Fibroblast of gingiva (primary cell): ENCODE data around the gene HMCN2.

Source experiments
- DNase-seq: peaks from one replicate; pipeline ENCODE4 v3.0.0-alpha.2; 2011; ENCODE audit warnings: low read depth

HMCN2 gene

GRCh38 chr9:130345897-130346385 is 80.4 kb downstream of the HMCN2 start:
- no peak for DNase-seq

GRCh38 chr9:130346431-130346830 is 80.9 kb downstream of the HMCN2 start:
- DNase-seq: no peak

GRCh38 chr9:130347036-130347435 is 81.5 kb downstream of the HMCN2 start:
- no peak for DNase-seq

- no peak for DNase-seq
Observed at GRCh38 chr9:130347931-130348330, 82.4 kb downstream of the HMCN2 start.

GRCh38 chr9:130348341-130348740 is 82.8 kb downstream of the HMCN2 start:
- DNase-seq: no peak

- DNase-seq: no peak
Observed at GRCh38 chr9:130348881-130349280, 83.3 kb downstream of the HMCN2 start.

- DNase-seq: no peak
Observed at GRCh38 chr9:130349398-130349797, 83.8 kb downstream of the HMCN2 start.

GRCh38 chr9:130351343-130351742 is 85.8 kb downstream of the HMCN2 start:
- DNase-seq: no peak

GRCh38 chr9:130352081-130352480 is 86.5 kb downstream of the HMCN2 start:
- DNase-seq: no peak

- no peak for DNase-seq
Observed at GRCh38 chr9:130352586-130353285, 87.2 kb downstream of the HMCN2 start.

- DNase-seq: no peak
Observed at GRCh38 chr9:130354378-130354777, 88.8 kb downstream of the HMCN2 start.

GRCh38 chr9:130354806-130355205 is 89.2 kb downstream of the HMCN2 start:
- no peak for DNase-seq

GRCh38 chr9:130356033-130356432 is 90.5 kb downstream of the HMCN2 start:
- no peak for DNase-seq

GRCh38 chr9:130356877-130357584 is 91.5 kb downstream of the HMCN2 start:
- DNase-seq: no peak

GRCh38 chr9:130358928-130359327 is 93.4 kb downstream of the HMCN2 start:
- no peak for DNase-seq

- no peak for DNase-seq
Observed at GRCh38 chr9:130359819-130360218, 94.3 kb downstream of the HMCN2 start.

GRCh38 chr9:130360672-130361071 is 95.1 kb downstream of the HMCN2 start:
- no peak for DNase-seq

- no peak for DNase-seq
Observed at GRCh38 chr9:130361873-130362362, 96.4 kb downstream of the HMCN2 start.

GRCh38 chr9:130362691-130363090 is 97.1 kb downstream of the HMCN2 start:
- no peak for DNase-seq

- DNase-seq: no peak
Observed at GRCh38 chr9:130363755-130364404, 98.3 kb downstream of the HMCN2 start.

GRCh38 chr9:130364619-130365322 is 99.2 kb downstream of the HMCN2 start:
- DNase-seq: no peak

GRCh38 chr9:130365323-130365721 is 99.8 kb downstream of the HMCN2 start:
- DNase-seq: no peak
